Astrocyte (in vitro differentiated cells and primary cell): ENCODE measurements around the gene LMAN1L. TPM values are rescaled to one million over a fixed set of nuclear protein-coding genes. Genes with fewer than 3 reads are reported as not detected.

Experiments
- DNase-seq: peaks from one replicate; pipeline ENCODE4 v3.0.0-alpha.2; 2010; ENCODE audit warnings: low read depth
- FAIRE-seq: peaks from 2 replicates; lab custom pipeline; 2011; peaks lifted over from hg19 to GRCh38; lab: Jason Lieb, UNC
- H2AFZ ChIP-seq: 2 replicates; pipeline ENCODE4 v1.6.0; 2012; ENCODE audit warnings: low read depth, low read length, inconsistent platforms
- H3K27ac ChIP-seq: 2 replicates; pipeline ENCODE4 v1.5.1; 2011; ENCODE audit warnings: low read depth, low read length, inconsistent platforms
- H3K27me3 ChIP-seq: 2 replicates; pipeline ENCODE4 v1.6.0; 2011; ENCODE audit warnings: low read length, inconsistent platforms; ENCODE audit not compliant: insufficient read depth
- H3K36me3 ChIP-seq: 2 replicates; pipeline ENCODE4 v1.5.1; 2011; ENCODE audit warnings: low read length, inconsistent platforms; ENCODE audit not compliant: insufficient read depth
- H3K4me1 ChIP-seq: 2 replicates; pipeline ENCODE4 v1.5.1; 2011; ENCODE audit warnings: low read length, inconsistent platforms; ENCODE audit not compliant: insufficient read depth
- H3K4me2 ChIP-seq: 2 replicates; pipeline ENCODE4 v1.6.0; 2012; ENCODE audit warnings: low read length, inconsistent platforms
- H3K4me3 ChIP-seq: 2 replicates; pipeline ENCODE4 v1.5.1; 2011; ENCODE audit warnings: low read depth, mild to moderate bottlenecking, low read length, inconsistent platforms; ENCODE audit not compliant: insufficient read depth
- H3K79me2 ChIP-seq: 2 replicates; pipeline ENCODE4 v1.6.0; 2012; ENCODE audit warnings: mild to moderate bottlenecking, low read length, inconsistent platforms; ENCODE audit not compliant: insufficient read depth
- H3K9ac ChIP-seq: 2 replicates; pipeline ENCODE4 v1.6.0; 2012; ENCODE audit warnings: mild to moderate bottlenecking, low read length, inconsistent platforms
- H3K9me3 ChIP-seq: 2 replicates; pipeline ENCODE4 v1.5.1; 2012; ENCODE audit warnings: low read depth, mild to moderate bottlenecking, low read length, inconsistent platforms; ENCODE audit not compliant: insufficient read depth
- H4K20me1 ChIP-seq: 2 replicates; pipeline ENCODE4 v1.6.0; 2012; ENCODE audit warnings: low read length, inconsistent platforms; ENCODE audit not compliant: insufficient read depth
- H3K27ac Mint-ChIP-seq: one replicate; pipeline ENCODE4 v1.8.0; 2021; ENCODE audit warnings: mild to moderate bottlenecking, mixed read lengths; ENCODE audit not compliant: unreplicated experiment
- H3K27me3 Mint-ChIP-seq: one replicate; pipeline ENCODE4 v1.8.0; 2021; ENCODE audit warnings: low read depth, mixed read lengths; ENCODE audit not compliant: unreplicated experiment
- H3K36me3 Mint-ChIP-seq: one replicate; pipeline ENCODE4 v1.8.0; 2021; ENCODE audit warnings: low read depth, mixed read lengths; ENCODE audit not compliant: unreplicated experiment
- H3K4me1 Mint-ChIP-seq: one replicate; pipeline ENCODE4 v1.8.0; 2021; ENCODE audit warnings: low read depth, mixed read lengths; ENCODE audit not compliant: unreplicated experiment
- H3K4me3 Mint-ChIP-seq: one replicate; pipeline ENCODE4 v1.8.0; 2021; ENCODE audit warnings: mild to moderate bottlenecking, moderate library complexity, mixed read lengths; ENCODE audit not compliant: unreplicated experiment
- H3K9me3 Mint-ChIP-seq: one replicate; pipeline ENCODE4 v1.8.0; 2021; ENCODE audit warnings: mild to moderate bottlenecking, mixed read lengths; ENCODE audit not compliant: unreplicated experiment
- CTCF ChIP-seq: IDR thresholded peaks from 2 replicates; pipeline ENCODE4 v1.5.1; 2011; ENCODE audit warnings: low read depth, mild to moderate bottlenecking, inconsistent platforms, low read length, moderate library complexity; ENCODE audit not compliant: insufficient read depth
- EZH2 ChIP-seq: IDR thresholded peaks from 2 replicates; pipeline ENCODE4 v1.6.1; 2012; ENCODE audit warnings: mild to moderate bottlenecking, low read length, inconsistent platforms; ENCODE audit not compliant: insufficient read depth
- total RNA-seq: library from RNA; stranded (reverse); gene quantifications from 2 replicates; pipeline ENCODE4 v1.2.1, GENCODE V29; 2021

LMAN1L gene
- total RNA-seq, 1 donor from 2014 or later, result 0.32 TPM

- peaks cover 13% of the 10 kb centered on the region for H3K27me3 Mint-ChIP-seq
- H3K27ac Mint-ChIP-seq, result no peak overlapping the region
- H3K4me3 ChIP-seq, result no peak overlapping the region
- DNase-seq (no peak), FAIRE-seq (no peak)
- no peaks in the 10 kb centered on the region for H3K36me3 Mint-ChIP-seq
- no peak overlapping the region for H3K4me2 ChIP-seq
- TF ChIP-seq EZH2, result no peak
- TF ChIP-seq CTCF, result no peak
- peaks cover 7% of the 10 kb centered on the region for H3K4me1 Mint-ChIP-seq
- no peak overlapping the region for H3K4me3 Mint-ChIP-seq
- no peak overlapping the region for H2AFZ ChIP-seq
- H4K20me1 ChIP-seq, result no peaks in the 10 kb centered on the region
- no peaks in the 10 kb centered on the region for H3K9me3 ChIP-seq
- H3K4me1 ChIP-seq, result peaks cover 8% of the 10 kb centered on the region
- H3K9ac ChIP-seq, result no peak overlapping the region
- H3K27ac ChIP-seq, result no peak overlapping the region
- H3K27me3 ChIP-seq, result no peaks in the 10 kb centered on the region
- no peaks in the 10 kb centered on the region for H3K9me3 Mint-ChIP-seq
- H3K79me2 ChIP-seq, result no peaks in the 10 kb centered on the region
- no peaks in the 10 kb centered on the region for H3K36me3 ChIP-seq
Observed at GRCh38 chr15:74816624-74817369, 4.2 kb downstream of the LMAN1L start.

GRCh38 chr15:74817370-74817737, 4.7 kb downstream of the LMAN1L start:
- Histone ChIP-seq H3K4me2 (no peak overlapping the region), H3K27ac (no peak overlapping the region), H3K4me3 (no peak overlapping the region), H3K9ac (no peak overlapping the region), H3K4me1 (peaks cover 8% of the 10 kb centered on the region), H3K27me3 (no peaks in the 10 kb centered on the region), H2AFZ (no peak overlapping the region), H3K9me3 (no peaks in the 10 kb centered on the region), H4K20me1 (no peaks in the 10 kb centered on the region), H3K36me3 (no peaks in the 10 kb centered on the region), H3K79me2 (no peaks in the 10 kb centered on the region)
- TF ChIP-seq CTCF (no peak), EZH2 (no peak)
- Mint-ChIP-seq H3K4me1 (peaks cover 7% of the 10 kb centered on the region), H3K27ac (no peak overlapping the region), H3K9me3 (no peaks in the 10 kb centered on the region), H3K4me3 (no peak overlapping the region), H3K36me3 (no peaks in the 10 kb centered on the region), H3K27me3 (peaks cover 17% of the 10 kb centered on the region)
- DNase-seq (no peak), FAIRE-seq (no peak)

- no peak for FAIRE-seq
- Histone ChIP-seq H3K4me1 (peaks cover 8% of the 10 kb centered on the region), H3K4me3 (no peak overlapping the region), H3K27ac (no peak overlapping the region), H3K79me2 (no peaks in the 10 kb centered on the region), H3K4me2 (no peak overlapping the region), H3K9ac (no peak overlapping the region), H3K27me3 (peaks cover 3% of the 10 kb centered on the region), H2AFZ (no peak overlapping the region), H3K9me3 (no peaks in the 10 kb centered on the region), H3K36me3 (no peaks in the 10 kb centered on the region), H4K20me1 (no peaks in the 10 kb centered on the region)
- H3K27ac Mint-ChIP-seq, result no peak overlapping the region
- no peak for TF ChIP-seq EZH2
- no peak for TF ChIP-seq CTCF
- H3K4me1 Mint-ChIP-seq, result peaks cover 7% of the 10 kb centered on the region
- H3K36me3 Mint-ChIP-seq, result no peaks in the 10 kb centered on the region
- H3K9me3 Mint-ChIP-seq, result no peaks in the 10 kb centered on the region
- H3K4me3 Mint-ChIP-seq, result no peak overlapping the region
- DNase-seq, result no peak
- H3K27me3 Mint-ChIP-seq, result peaks cover 32% of the 10 kb centered on the region
Observed at GRCh38 chr15:74820056-74820455, 7.4 kb downstream of the LMAN1L start.
